ENCODE results near the gene MYOC.

DNA sequence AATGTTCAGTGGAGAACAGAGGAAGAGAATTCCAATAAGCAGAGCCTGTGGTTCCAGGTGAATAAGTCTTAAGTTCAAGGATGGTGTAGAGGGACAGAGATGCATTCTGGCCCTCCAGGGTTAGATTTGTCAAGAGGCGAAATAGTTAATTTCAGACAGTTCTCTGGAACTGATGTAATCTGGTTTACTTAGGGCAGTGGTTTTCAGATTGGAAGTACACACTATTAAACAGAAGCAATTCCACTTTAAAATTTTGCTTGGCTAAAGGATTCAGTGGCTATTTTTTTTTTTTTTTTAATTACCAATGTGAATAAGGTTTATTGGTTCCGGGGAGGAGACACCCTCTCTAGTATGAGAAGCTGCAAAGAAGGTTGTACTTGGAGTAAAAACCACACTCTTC, 55.8 kb downstream of the MYOC start:
- TF ChIP-seq EZH2 (IDR thresholded peaks at IDR 0.05; ENCODE audit: insufficient read depth, poor library complexity, severe bottlenecking) (no peak), EZH2phosphoT487 (IDR thresholded peaks at IDR 0.05; ENCODE audit: insufficient read depth, low read depth) (no peak)

Data from GM23248 (cell line).